Measurements from ENCODE around the gene CCNY.

The CCNY gene

GRCh38 chr10:35340975-35341374, 4.7 kb downstream of the CCNY start:
- TF ChIP-seq, protein P1, sequence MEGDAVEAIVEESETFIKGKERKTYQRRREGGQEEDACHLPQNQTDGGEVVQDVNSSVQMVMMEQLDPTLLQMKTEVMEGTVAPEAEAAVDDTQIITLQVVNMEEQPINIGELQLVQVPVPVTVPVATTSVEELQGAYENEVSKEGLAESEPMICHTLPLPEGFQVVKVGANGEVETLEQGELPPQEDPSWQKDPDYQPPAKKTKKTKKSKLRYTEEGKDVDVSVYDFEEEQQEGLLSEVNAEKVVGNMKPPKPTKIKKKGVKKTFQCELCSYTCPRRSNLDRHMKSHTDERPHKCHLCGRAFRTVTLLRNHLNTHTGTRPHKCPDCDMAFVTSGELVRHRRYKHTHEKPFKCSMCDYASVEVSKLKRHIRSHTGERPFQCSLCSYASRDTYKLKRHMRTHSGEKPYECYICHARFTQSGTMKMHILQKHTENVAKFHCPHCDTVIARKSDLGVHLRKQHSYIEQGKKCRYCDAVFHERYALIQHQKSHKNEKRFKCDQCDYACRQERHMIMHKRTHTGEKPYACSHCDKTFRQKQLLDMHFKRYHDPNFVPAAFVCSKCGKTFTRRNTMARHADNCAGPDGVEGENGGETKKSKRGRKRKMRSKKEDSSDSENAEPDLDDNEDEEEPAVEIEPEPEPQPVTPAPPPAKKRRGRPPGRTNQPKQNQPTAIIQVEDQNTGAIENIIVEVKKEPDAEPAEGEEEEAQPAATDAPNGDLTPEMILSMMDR (IDR thresholded peaks at IDR 0.05; ENCODE audit: low read depth, low read length) = no peak
- in situ Hi-C loops (cut with HindIII; ENCODE audit: low sequenced_read_pairs) = no loop called here
- H3K4me3 ChIP-seq (ENCODE audit: low read depth, low read length) = no peak overlapping the region
- no peak for DNase-seq (ENCODE audit: low read depth, low spot score)

GRCh38 chr10:35341521-35341920, 5.2 kb downstream of the CCNY start:
- no peak overlapping the region for H3K4me3 ChIP-seq (ENCODE audit: low read depth, low read length)
- DNase-seq (ENCODE audit: low read depth, low spot score) = no peak
- in situ Hi-C loops (cut with HindIII; ENCODE audit: low sequenced_read_pairs) = no loop called here
- TF ChIP-seq, protein P1 (IDR thresholded peaks at IDR 0.05; ENCODE audit: low read depth, low read length) = no peak

DNA sequence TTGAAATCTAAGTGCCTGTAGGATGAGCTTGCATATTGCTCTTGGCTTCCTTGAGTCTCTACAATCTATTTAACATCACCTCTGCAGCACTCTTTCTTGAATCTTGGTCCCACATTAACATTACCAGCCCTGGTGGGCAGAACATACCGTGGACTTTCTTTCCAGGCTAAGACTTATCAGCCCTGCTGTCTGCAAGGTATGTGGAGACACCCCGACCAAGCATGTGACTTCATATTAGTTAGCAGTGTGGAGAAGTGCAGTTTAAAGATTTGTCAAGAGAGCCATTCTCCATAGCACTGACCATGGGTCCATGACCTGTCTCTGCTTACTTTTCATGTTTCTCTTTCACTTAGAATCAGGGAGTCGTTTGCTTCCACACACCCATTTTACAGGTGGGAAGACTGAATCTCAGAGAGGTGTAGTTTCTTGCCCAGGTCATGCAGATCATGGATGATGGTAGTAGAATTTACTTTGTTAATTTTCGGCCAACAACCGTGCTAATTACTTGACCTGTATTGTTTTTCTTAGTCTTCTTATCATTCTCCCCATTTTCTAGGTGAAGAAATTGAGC, 6.0 kb downstream of the CCNY start:
- TF ChIP-seq, protein P1 (IDR thresholded peaks at IDR 0.05; ENCODE audit: low read depth, low read length) = no peak
- H3K4me3 ChIP-seq (ENCODE audit: low read depth, low read length) = no peak overlapping the region
- in situ Hi-C loops (cut with HindIII; ENCODE audit: low sequenced_read_pairs) = no loop called here
- DNase-seq (ENCODE audit: low read depth, low spot score) = no peak

DNA sequence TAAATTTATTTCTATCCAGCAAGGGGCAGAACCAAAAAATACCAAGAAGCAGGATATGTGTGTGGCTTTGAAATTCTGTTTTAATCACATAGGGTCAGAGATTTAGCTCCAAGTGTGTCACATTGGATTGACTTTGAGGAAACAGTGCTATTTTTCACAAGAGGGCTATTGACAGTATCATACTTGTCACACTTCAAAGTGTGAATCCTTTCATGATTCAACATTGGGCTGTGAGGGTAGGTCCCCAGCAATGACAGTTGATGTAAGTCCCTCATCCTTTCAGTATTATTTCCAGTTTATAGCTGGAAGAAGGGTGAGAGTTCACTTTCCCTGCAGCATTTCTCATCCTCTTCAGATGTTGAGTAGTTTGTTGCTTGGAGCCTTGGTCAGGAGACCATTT, 7.4 kb downstream of the CCNY start:
- no peak for DNase-seq (ENCODE audit: low read depth, low spot score)
- TF ChIP-seq, protein P1 (IDR thresholded peaks at IDR 0.05; ENCODE audit: low read depth, low read length) = no peak
- in situ Hi-C loops (cut with HindIII; ENCODE audit: low sequenced_read_pairs) = no loop called here
- no peak overlapping the region for H3K4me3 ChIP-seq (ENCODE audit: low read depth, low read length)

DNA sequence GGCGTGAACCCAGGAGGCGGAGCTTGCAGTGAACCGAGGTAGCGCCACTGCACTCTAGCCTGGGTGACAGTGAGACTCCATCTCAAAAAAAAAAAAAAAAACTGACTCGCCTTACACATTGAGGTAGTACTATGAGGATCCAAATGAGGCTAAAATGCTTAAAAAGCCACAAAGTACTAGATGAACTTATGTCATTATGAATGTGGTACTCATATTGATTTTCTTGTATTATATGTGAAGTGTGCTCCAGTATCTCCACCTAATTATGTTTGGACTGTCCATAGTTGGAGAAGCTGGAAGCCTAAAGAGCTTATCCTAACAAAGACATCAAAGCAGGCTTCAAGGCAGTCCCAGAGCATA, 9.1 kb downstream of the CCNY start:
- in situ Hi-C loops (cut with HindIII; ENCODE audit: low sequenced_read_pairs) = no loop called here
- DNase-seq (ENCODE audit: low read depth, low spot score) = no peak
- no peak overlapping the region for H3K4me3 ChIP-seq (ENCODE audit: low read depth, low read length)
- TF ChIP-seq, protein P1 (IDR thresholded peaks at IDR 0.05; ENCODE audit: low read depth, low read length) = no peak

DNA sequence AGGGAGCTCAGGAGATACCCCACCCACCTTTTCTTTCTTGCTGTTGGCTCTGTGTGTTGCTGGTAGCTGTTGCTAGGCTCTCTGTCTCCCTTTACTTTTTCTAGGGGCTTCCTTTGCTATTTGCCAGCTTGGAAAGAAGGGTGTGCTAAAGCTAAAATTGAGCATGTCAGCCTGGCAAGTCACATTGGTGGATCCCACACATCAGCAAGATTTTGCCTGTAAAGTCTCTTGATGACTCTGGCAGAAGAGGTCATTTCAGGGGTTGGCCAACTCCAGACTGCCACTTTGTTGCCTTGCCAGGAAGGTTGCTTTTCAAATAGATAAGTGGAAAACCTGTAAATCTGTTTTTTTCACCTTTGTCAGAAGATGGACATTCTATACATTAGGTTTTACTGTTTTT, 9.9 kb downstream of the CCNY start:
- DNase-seq (ENCODE audit: low read depth, low spot score) = no peak
- no peak overlapping the region for H3K4me3 ChIP-seq (ENCODE audit: low read depth, low read length)
- in situ Hi-C loops (cut with HindIII; ENCODE audit: low sequenced_read_pairs) = no loop called here
- TF ChIP-seq, protein P1 (IDR thresholded peaks at IDR 0.05; ENCODE audit: low read depth, low read length) = no peak

- TF ChIP-seq, protein P1 (IDR thresholded peaks at IDR 0.05; ENCODE audit: low read depth, low read length) = no peak
- H3K4me3 ChIP-seq (ENCODE audit: low read depth, low read length) = no peak overlapping the region
- in situ Hi-C loops (cut with HindIII; ENCODE audit: low sequenced_read_pairs) = no loop called here
- DNase-seq (ENCODE audit: low read depth, low spot score) = no peak
Measured at GRCh38 chr10:35347121-35347562, 10.8 kb downstream of the CCNY start.

Data from astrocyte of the spinal cord (primary cell).